HG02623 (cell line): ENCODE measurements around the gene EXOC2.
"Not testable (repeated sequence)": the region's sequence is repeated elsewhere in the genome, so short reads cannot be mapped to it uniquely, and the experiment has no call there.

ENCODE experiments used
- ATAC-seq: cut with Tn5 transposase; IDR thresholded peaks from one replicate; pipeline ENCODE4 v1.9.1; 2021; ENCODE audit warnings: moderate library complexity; ENCODE audit not compliant: unreplicated experiment

Gene EXOC2

DNA sequence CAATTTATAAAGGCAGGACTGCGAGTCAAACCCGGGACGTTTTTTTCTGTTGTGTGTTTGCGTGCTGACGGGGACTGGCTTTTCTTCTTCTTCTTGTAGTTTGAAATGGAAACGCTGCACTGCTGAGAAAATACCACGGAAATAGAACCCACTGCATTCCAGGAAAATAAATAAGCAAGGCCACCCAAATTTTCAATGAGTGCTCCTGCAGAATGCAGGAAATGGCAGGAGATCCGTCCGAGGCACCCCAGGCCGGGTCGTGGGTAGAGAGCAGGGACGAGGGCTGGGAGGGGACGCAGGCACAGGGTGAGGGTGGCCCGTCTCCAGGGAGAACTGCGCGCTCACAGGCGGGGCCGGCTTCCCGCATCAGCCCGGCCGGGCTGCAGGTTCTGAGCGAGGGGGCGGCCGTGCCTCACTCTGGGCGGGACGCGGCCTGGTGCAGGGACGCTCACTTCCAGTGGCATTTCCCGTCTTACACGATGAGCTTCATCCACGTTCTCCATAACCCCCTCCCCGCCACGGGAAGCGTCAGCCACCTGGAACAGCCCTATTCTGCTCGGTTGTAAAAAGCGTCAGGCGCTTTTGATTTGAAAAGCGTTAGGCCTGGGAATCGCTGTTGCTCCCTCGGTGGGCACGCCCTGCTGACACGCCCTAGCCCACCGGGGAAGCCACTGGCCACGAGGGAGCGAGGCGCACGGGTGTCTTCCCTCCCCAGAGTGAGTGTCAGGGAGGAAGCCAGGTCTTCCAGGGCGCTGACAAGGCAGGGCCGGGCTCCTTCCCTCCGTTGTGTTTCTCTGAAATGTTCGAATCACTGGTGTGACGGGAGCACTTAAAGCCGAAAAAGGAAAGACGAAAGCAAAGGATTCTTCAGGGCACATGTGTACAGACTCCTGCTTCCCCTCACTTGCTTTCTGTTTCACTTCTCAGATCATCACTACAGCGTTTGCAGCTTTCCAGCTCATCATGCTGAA, 17.9 kb upstream of the EXOC2 start:
- ATAC-seq: peak; percentile 90

DNA sequence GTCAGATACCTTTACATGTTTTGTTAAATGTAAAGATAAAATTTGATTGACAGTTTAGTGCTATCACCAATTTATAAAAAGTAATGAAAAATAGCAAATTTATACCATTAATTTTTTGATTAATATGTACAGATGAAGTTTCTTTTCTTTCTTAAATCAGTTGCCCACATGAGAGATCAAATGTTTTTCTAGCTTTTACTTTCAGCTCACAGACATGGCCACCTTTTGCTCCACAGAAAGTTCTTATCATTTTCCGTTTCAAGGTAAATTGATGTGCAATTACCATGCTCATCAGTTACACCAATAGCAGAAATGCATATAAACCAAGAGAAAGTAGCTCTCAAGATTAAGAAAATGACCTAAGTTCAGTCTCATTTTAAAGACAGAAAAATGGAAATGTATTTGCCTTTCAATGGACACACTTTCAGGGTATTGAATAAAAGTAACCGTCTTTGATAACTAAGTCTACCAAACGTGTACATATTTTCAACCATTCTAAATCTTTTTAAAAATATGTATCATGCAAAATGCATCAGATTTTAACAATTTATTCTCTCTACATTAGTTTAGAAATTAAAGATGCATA, 16.6 kb upstream of the EXOC2 start:
- no peak for ATAC-seq

DNA sequence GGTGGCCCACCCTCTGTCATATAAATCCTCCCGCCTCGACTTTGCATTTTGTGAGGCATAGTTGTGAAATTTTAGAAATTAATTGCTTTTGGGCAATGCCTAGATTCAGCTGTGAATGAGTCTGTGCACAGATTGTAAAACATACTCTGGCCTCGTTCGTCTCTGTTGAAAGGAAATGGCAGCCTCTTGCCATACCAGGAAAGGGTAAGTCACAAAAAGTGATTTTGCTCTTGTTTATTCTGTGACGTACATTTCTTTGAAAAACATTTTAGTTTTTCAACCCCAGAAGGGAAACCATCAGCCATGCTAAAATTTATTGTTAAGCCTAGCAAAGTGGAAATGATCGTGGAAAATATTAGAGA, 15.3 kb upstream of the EXOC2 start:
- ATAC-seq: no peak

DNA sequence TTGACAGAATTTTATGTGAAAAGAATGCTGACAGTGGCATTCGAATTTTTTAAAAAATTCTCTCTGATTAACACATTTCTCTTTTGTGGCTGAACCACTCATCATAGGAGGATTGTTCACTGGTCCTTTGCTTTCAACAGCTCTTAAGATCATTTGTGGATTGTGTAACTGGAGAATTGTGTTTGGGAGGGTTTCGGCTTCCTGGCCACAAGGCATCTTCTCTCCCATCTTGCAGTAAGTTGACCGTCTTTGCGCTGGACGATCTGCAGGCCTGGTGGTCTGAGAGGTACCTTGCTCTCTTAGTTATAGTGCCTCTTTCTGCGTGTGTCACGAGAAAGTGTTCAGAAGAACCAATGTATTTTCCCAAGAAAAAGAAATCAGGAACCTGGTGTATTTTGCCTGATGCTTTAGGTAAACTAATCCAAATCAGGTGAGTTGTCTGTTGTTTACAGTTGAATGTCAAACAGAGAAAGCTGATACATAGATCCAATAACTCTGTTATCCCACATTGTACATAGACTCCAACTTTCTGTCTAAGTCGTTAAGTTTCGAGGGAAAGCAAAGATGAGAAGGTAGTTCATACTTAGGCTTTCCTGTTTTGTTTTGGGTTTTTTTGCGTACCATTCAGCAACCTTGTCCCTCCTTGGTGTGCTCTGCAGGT, 14.8 kb upstream of the EXOC2 start:
- ATAC-seq: no peak

DNA sequence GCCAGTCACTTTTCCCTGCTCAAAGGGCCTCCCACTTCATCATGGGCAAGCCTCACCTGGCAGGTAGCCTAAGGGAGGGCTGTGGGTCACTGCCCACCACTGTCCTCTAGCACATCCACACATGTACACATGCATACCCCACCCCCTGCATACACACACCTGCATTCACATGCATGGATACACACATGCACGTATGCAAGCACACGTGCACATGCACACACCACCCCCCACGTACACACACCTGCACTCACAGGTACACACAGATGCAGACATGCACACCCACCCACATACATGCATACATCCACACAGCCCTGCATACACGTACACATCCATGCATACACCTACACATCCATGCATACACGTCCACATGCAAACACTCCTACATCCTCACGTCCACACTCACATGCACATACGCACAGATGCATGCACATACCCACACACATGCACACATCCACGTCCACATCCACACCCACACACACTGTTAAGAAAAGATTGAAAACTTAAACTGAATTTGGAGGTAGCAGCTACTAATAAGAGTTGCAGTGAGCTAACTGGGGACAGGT, 14.0 kb upstream of the EXOC2 start:
- no peak for ATAC-seq

DNA sequence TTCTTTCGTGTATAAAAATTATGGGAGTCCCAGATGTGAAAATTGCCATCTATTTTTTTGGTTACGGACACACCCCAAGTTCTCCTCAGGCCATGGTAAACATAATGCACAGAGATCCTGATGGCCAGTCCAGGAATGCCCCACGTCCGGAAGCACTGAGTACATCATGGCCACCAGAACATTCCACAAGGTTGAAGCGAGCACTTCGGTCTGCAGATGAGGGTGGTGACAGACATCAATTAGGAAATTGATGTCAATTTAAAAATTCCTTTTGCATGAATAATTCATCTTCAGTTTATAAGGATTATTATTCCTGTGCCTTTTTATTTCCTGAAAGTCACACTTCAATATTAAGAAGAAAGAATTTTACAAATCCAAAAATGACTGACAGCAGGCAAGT, 13.2 kb upstream of the EXOC2 start:
- ATAC-seq: no peak

DNA sequence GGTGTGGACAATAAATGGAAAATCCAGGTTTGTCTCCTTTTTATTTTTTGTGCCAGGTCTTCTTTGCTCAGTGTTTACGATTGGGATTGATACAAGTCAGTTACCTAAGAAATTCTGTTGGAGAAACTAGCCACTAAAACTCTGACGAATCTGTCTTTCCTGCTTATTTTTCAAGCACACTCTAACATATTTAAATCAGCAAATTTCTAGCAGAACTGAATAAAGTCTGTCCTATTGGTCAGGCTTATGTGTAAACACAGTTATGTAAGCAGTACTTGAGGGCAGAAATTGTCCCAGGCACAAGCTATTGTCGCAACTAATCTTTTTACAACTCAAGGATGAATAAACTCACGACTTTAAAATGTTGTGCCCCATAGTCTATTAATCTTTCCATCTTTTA, 12.1 kb upstream of the EXOC2 start:
- no peak for ATAC-seq

DNA sequence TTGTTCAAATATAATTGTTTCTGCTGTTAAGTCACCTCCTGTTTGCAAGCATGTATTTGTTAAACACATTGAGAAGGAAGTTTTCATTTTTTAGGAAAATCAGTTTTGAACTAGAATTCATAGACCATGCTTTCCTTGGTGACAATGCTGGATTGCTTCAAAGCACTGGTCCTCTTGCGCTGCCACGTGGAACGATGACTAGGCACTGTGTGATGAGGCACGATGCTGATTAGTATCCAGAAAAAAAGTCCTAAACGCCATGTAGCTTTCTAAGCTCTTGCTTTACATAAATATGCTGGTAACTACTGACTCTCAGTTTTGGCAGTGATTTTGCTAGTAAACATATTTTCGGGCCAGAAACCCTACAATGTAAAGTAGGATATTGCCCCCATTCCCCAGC, 11.1 kb upstream of the EXOC2 start:
- no peak for ATAC-seq

DNA sequence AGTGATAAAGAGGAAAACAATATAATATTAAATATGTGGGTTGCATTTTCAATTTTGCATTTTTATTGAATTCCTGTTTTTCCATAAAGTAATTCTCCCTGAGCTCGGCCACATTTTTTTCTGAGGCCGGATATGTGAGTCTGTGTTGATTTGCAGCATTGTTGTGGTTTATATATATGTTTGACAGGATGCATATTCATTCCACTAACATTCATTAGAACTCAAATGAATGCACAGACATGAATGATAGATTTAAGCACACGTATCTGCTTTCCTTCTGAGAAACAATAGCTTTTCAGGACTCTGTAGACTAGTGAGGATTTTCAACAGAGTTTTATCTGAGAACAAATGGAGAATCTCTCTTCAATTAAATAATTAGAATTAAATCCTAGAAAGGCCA, 10.6 kb upstream of the EXOC2 start:
- ATAC-seq: no peak

DNA sequence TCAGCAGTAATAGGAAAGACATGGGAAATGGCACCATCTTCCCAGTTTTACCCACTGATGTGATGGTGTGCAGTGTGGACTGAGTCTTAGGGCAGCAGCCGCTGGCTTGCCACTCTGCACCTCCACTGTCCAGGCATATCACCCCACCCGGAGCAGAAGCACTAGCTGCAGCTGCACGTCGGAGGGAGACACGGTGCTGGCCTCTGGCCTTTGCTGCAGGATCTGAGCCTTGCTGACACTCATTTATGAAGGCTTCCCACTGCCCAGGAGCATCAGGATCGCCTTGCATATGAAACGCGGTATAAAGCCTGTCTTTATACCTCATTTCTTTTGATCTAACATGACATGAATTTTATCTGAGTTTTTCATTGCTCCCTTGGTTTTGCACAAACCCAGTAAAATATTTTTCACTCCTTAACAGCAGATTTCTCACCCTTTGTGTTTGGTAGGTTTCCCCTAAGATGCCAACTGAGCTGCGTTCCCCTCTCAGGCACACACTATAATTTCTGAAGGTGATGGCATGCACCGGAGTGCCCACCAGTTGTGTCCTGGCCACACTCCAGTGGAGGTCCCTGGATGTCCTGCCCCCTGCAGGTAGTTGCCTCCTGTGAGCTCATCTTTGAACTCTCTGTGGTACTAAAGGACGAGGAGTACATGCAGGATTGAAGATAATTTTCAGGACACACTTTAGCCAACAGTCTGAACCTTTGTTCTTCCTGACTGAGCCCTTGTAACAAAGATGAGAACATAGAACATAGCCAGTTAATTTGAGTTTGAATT, 9.0 kb upstream of the EXOC2 start:
- no peak for ATAC-seq

DNA sequence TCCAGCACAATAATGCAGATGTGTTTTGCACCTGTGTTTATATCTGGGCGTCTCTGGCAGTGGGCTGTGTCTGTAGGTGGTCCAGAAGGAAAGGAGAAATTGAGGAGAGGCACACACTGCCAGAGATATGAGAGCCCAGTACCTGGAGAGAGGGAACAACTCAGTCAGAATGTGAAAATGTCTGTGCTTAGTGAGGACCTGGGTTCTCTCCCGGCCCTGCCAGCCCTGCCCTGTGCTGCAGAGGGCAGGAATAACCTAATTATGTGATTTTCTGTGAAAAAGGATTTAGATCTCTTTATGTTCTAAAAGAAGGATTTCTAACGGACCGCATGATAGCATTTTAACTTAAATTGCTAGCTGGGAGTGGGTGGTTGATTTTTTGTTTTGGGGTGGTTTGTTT, 8.3 kb upstream of the EXOC2 start:
- no peak for ATAC-seq

DNA sequence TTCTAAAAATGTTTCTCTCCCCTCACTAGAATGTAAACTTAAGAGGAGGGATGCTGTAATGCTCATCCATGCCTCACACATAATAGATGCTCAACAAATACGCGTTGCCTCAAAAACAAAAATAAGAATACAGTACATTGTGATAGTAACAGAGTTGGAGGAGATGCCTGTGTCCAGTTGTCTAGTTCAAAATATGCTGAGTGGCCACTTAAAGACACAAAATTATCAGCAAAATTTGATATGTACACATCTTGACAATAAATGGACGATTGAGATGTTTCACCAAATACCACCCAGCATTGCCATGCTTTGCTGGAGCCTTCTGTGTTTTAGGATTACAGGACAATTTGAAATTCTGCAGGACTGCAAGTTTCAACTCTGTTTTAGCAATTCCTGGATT, 7.6 kb upstream of the EXOC2 start:
- no peak for ATAC-seq

DNA sequence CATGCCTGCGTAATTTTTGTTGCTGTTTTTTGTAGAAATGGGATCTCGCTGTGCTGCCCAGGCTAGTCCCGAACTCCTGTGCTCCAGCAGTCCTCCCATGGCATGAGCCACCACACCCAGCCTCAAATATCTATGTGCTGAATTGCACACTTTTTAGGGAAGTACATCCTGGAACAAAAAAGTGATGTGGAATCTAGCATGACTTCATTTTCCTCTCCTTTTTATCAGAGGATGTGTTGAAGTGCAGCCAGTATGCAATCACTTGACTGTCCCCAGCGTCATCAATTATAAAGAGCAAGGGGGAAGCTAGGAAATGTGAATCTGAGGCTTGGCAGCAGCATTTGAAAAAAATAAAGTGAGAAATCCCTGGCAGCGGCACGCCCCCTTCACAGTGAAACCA, 6.4 kb upstream of the EXOC2 start:
- no peak for ATAC-seq

DNA sequence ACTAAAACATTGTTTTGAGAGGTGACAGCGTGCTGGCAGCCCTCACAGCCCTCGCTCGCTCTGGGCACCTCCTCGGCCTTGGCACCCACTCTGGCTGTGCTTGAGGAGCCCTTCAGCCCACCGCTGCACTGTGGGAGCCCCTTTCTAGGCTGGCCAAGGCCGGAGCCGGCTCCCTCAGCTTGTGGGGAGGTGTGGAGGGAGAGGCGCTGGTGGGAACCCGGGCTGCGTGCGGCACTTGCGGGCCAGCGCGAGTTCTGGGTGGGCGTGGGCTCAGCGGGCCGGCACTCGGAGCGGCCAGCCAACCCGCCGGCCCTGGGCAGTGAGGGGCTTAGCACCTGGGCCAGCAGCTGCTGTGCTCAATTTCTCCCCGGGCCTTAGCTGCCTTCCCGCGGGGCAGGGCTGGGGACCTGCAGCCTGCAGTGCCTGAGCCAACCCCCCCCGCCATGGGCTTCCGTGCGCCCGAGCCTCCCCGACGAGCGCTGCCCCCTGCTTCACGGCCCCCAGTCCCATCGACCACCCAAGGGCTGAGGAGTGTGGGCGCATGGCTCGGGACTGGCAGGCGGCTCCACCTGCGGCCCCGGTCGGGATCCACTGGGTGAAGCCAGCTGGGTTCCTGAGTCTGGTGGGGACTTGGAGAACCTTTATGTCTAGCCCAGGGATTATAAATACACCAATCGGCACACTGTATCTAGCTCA, 1.6 kb upstream of the EXOC2 start:
- not testable (repeated sequence) for ATAC-seq

DNA sequence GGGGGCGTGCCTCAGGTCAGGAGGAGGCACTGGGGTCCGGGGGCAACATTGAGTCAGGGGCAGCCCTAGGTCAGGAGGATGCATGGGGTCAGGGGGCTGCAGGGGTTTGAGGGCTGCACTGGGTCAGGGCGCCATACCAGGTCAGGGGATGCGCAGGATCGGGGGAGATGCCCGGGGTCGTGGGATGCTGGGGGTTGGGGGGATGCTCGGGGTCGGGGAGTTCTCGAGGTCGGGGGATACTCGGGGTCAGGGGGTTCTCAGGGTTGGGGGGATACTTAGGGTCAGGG, 727 bp upstream of the EXOC2 start:
- ATAC-seq: no peak

DNA sequence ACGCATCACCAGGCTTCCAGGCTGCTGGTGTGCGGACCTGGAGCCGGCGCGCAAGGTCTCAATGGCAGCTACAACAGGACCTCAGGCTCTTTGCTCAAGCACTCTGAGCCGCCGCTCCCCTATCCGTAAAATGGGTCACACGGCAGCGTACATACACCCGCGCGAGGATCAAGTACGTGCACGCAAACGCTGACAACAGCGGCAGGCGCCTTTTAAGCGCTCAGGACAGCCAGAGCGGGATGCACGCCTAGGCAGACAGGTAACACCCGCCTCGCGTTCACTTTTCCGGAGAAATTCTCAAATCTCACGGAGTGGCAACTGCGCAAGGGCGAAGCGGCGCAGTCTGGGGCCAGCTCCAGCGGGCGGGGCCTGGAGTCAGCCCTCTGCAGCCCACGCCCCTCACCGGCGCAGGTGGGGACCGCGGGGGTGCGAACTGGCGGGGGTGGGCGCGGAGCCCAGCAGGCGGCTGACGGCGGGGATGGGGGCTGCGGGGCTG, 535 bp downstream of the EXOC2 start:
- peak; percentile 65 for ATAC-seq

DNA sequence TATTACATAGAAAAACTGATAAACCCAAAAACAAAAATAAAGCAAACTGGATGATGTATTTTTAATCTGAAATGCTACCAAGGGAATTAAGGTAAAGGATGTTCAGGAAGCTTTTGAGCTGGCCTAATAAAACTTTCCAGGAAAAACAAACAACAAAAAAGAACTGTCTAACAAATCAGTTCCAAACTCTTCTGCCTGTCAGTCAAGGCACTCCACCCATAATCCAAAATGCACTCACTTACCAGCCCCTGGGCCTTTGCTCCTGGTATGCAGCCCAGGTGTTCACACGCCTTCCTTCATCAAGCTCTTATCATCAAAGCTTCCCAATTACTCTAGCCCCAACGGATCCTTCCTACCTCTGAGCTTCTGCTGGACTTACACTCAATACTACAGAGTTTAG, 3.7 kb downstream of the EXOC2 start:
- ATAC-seq: no peak

DNA sequence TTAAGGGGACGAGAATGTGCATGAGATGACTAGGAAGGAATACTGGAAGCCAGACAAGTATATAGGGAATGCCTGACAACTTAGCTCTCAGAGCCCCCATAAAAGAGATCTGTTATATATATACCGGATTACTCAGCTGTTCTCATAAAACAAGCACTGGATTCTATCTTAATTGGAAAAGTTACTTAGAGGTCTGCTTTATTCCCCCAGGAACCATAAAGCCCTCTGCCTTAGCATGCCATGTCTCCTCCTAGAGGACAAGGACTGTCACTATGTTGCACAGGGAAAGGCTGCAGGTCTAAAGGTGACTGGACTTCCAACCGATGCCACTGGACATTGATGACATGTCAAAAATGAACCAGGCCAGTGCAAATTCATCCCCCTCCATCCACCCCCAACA, 6.4 kb downstream of the EXOC2 start:
- no peak for ATAC-seq

DNA sequence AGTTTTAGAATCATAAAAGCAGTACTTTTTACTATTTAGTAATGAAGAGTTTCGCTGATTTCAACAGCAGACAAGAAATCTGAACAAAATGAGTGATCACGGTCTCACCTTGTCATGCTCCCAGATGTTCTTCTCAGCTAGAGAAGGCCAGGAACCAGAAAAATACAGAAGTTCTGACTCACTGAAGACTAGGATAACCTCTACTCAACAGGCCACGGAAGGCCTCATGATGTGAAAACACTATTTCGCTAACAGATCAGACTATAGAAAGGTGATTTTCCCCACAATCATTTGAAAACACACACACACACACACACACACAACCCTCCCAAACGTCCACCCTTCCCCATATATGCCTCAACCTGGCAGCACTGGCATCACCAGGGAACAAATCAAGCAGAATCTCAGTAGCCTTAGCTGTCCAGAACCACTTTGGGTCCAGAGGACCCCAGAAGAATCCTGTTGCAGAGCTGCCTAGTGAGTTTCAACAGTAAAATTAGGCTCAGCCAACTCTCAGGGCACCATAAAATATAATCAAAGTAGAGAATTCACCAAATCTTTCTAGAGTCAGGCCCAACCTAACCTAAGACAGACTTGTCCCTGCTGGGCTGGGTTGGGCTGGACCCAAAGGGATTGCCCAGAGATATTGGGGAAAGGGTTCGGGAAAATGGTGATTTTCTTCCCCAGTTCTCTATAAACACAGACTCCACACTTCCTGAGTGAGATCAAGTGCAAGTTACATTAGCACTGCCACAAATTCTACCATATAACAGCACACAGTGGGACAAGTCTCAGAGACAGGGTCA, 7.9 kb downstream of the EXOC2 start:
- no peak for ATAC-seq
